Fibroblast of lung (primary cell): ENCODE measurements around the gene EPHA5. TPM values are rescaled to one million over a fixed set of nuclear protein-coding genes. Genes with fewer than 3 reads are reported as not detected.
A peak's percentile ranks its signal among the peaks of the same experiment; 100 is the strongest.

Experiments
- DNase-seq, 2 donors: peaks; one replicate each; pipeline versions ENCODE4 v3.0.0 to v3.0.0-alpha.2; 2010; ENCODE audit warnings: low read depth in 2 of 2
- H2AFZ ChIP-seq: 2 replicates; pipeline ENCODE4 v1.5.1; 2012; ENCODE audit warnings: low read length, control low read depth, inconsistent platforms
- H3K27ac ChIP-seq: 2 replicates; pipeline ENCODE4 v1.5.1; 2011; ENCODE audit warnings: low read length, control low read depth; ENCODE audit not compliant: insufficient read depth
- H3K27me3 ChIP-seq: 2 replicates; pipeline ENCODE4 v1.5.1; 2011; ENCODE audit warnings: mild to moderate bottlenecking, low read length; ENCODE audit not compliant: control insufficient read depth, insufficient read depth
- H3K36me3 ChIP-seq: 2 replicates; pipeline ENCODE4 v1.5.1; 2011; ENCODE audit warnings: low read length; ENCODE audit not compliant: control insufficient read depth, insufficient read depth
- H3K4me1 ChIP-seq: 2 replicates; pipeline ENCODE4 v1.5.1; 2011; ENCODE audit warnings: low read length; ENCODE audit not compliant: control insufficient read depth, insufficient read depth; ENCODE audit errors: extremely low read depth
- H3K4me2 ChIP-seq: 2 replicates; pipeline ENCODE4 v1.5.1; 2011; ENCODE audit warnings: low read length, control low read depth; ENCODE audit not compliant: insufficient read depth; ENCODE audit errors: extremely low read depth
- H3K4me3 ChIP-seq, 4 experiments: fragments of 200-600 bp in 1 of 4; sonication (generic) in 1 of 4; replicated peaks in 1 of 4; 2 replicates each; pipeline ENCODE4 v1.5.1; 2011 to 2016; ENCODE audit warnings: low read length in 4 of 4, low read depth in 3 of 4, mild to moderate bottlenecking in 3 of 4, control low read depth in 2 of 4, inconsistent platforms in 1 of 4, mixed read lengths in 1 of 4; ENCODE audit not compliant: insufficient read depth in 1 of 4; ENCODE audit errors: control extremely low read depth in 1 of 4
- H3K79me2 ChIP-seq: 2 replicates; pipeline ENCODE4 v1.5.1; 2012; ENCODE audit warnings: mild to moderate bottlenecking, low read length, inconsistent platforms; ENCODE audit not compliant: control insufficient read depth, insufficient read depth
- H3K9ac ChIP-seq: 2 replicates; pipeline ENCODE4 v1.5.1; 2011; ENCODE audit warnings: mild to moderate bottlenecking, low read length, control low read depth; ENCODE audit not compliant: insufficient read depth
- H3K9me3 ChIP-seq: 2 replicates; pipeline ENCODE4 v1.5.1; 2012; ENCODE audit warnings: low read depth, low read length; ENCODE audit not compliant: control insufficient read depth, insufficient read depth
- H4K20me1 ChIP-seq: 2 replicates; pipeline ENCODE4 v1.5.1; 2011; ENCODE audit warnings: low read length; ENCODE audit not compliant: control insufficient read depth, insufficient read depth; ENCODE audit errors: extremely low read depth
- EZH2 ChIP-seq: IDR thresholded peaks from 2 replicates; pipeline ENCODE4 v1.5.1; 2012; ENCODE audit warnings: low read length, control low read depth, mild to moderate bottlenecking; ENCODE audit errors: missing control alignments
- polyA plus RNA-seq, 2 donors: library from polyadenylated mRNA; depleted of rRNA in 1 of 2; stranded (reverse) in 1 of 2; unstranded in 1 of 2; fragments of >200 nt; gene quantifications; 2 replicates each; pipeline ENCODE4 v1.2.1, GENCODE V29; 2011 to 2012; ENCODE audit warnings: missing spikeins in 1 of 2
- total RNA-seq: library from RNA; depleted of rRNA; stranded (reverse); fragments of >200 nt; gene quantifications from 2 replicates; pipeline ENCODE4 v1.2.1, GENCODE V29; 2014
- TF ChIP-seq, protein P1 (sequence below), 2 donors: IDR thresholded peaks in 1 of 2; conservative IDR thresholded peaks in 1 of 2; 1 replicate in 1 of 2; 2 replicates in 1 of 2; pipeline ENCODE4 v1.5.1; 2011 to 2012; ENCODE audit warnings: low read length in 2 of 2, control low read depth in 1 of 2, inconsistent platforms in 1 of 2, low read depth in 1 of 2, mild to moderate bottlenecking in 1 of 2

The EPHA5 gene
- total and polyA plus RNA-seq, 2 donors (not counting 1 experiment from before 2014, with no cell fraction given), result under 0.01 to 0.16 TPM

DNA sequence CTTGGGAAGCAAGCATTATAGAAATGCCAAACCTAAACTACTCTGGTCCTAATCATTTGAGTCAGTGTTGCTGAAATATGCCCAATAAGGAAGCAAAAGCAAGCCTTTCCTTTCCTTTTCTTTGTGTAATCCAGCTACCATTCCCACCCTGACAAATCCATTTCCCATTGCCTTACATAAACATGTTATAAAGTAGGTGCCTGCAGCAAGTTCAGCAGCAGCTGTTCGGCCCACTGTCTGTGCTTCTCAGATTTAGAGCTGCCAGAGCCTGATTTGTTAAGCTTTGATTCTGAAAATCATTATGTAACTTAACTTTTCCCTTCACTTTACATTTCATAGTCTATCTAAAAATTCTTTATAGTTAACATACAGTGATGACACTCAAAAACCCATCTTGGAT, 148.6 kb downstream of the EPHA5 start:
- Histone ChIP-seq H3K9me3 (no peaks in the 10 kb centered on the region), H4K20me1 (no peaks in the 10 kb centered on the region), H2AFZ (no peak overlapping the region), H3K4me3 (no peak overlapping the region), H3K9ac (no peak overlapping the region), H3K27ac (no peak overlapping the region), H3K4me2 (no peak overlapping the region), H3K79me2 (no peaks in the 10 kb centered on the region), H3K27me3 (no peaks in the 10 kb centered on the region), H3K4me1 (no peaks in the 10 kb centered on the region), H3K36me3 (no peaks in the 10 kb centered on the region)
- no peak for DNase-seq
- TF ChIP-seq EZH2, result no peak
- TF ChIP-seq, protein P1, sequence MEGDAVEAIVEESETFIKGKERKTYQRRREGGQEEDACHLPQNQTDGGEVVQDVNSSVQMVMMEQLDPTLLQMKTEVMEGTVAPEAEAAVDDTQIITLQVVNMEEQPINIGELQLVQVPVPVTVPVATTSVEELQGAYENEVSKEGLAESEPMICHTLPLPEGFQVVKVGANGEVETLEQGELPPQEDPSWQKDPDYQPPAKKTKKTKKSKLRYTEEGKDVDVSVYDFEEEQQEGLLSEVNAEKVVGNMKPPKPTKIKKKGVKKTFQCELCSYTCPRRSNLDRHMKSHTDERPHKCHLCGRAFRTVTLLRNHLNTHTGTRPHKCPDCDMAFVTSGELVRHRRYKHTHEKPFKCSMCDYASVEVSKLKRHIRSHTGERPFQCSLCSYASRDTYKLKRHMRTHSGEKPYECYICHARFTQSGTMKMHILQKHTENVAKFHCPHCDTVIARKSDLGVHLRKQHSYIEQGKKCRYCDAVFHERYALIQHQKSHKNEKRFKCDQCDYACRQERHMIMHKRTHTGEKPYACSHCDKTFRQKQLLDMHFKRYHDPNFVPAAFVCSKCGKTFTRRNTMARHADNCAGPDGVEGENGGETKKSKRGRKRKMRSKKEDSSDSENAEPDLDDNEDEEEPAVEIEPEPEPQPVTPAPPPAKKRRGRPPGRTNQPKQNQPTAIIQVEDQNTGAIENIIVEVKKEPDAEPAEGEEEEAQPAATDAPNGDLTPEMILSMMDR (conservative IDR thresholded peaks at IDR 0.05 in 1 of 2, IDR thresholded peaks at IDR 0.05 in 1 of 2; ENCODE audit: low read depth in 1 of 2, low read length in 2 of 2), result no peak

DNA sequence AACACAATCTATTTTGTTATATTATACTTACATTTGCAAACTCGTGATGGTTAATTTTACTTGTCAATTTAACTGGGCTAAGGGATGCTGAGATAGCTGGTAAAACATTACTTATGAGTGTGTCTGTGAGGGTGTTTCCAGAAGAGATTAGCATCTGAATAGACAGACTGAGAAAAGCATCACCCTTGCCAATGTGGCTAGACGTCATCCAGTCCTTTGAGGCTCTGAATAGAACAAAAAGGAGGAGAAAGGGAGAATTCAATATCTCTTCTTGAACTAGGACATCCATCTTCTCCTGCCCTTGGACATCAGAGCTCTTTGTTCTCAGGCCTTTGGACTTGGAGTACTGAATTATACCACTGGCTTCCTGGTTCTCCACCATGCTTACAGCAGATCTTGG, 154.6 kb downstream of the EPHA5 start:
- Histone ChIP-seq H3K4me2 (no peak overlapping the region), H3K4me3 (no peak overlapping the region), H2AFZ (no peak overlapping the region), H3K27me3 (no peaks in the 10 kb centered on the region), H4K20me1 (no peaks in the 10 kb centered on the region), H3K79me2 (no peaks in the 10 kb centered on the region), H3K9ac (no peak overlapping the region), H3K36me3 (no peaks in the 10 kb centered on the region), H3K27ac (no peak overlapping the region), H3K9me3 (no peaks in the 10 kb centered on the region), H3K4me1 (no peaks in the 10 kb centered on the region)
- DNase-seq, result peak in 1 of 2 donors; percentile 35
- TF ChIP-seq, protein P1 (conservative IDR thresholded peaks at IDR 0.05 in 1 of 2, IDR thresholded peaks at IDR 0.05 in 1 of 2; ENCODE audit: low read depth in 1 of 2, low read length in 2 of 2), result no peak
- TF ChIP-seq EZH2, result no peak

DNA sequence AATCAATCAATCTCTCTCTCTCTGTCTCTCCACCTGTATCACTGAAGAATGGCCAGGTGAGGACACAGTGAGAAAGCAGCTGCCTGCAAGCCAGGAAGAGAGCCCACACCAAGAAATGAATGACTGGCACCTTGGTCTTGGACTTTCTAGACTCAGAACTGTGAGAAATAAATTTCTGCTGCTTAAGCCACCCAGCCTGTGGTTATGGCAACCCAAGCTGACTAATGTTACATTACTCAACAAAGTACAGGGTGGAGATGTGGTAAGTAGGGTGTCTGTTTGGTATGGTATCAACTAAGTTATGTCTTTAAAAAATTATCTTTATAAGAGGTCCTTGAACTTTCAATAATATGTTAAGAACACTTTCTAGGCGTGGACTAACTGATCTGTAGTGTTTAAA, 159.3 kb downstream of the EPHA5 start:
- Histone ChIP-seq H3K9ac (no peak overlapping the region), H3K4me2 (no peak overlapping the region), H3K79me2 (no peaks in the 10 kb centered on the region), H3K27ac (no peak overlapping the region), H4K20me1 (no peaks in the 10 kb centered on the region), H3K36me3 (no peaks in the 10 kb centered on the region), H3K4me3 (no peak overlapping the region), H3K4me1 (no peaks in the 10 kb centered on the region), H2AFZ (no peak overlapping the region), H3K27me3 (no peaks in the 10 kb centered on the region), H3K9me3 (no peaks in the 10 kb centered on the region)
- TF ChIP-seq, protein P1 (conservative IDR thresholded peaks at IDR 0.05 in 1 of 2, IDR thresholded peaks at IDR 0.05 in 1 of 2; ENCODE audit: low read depth in 1 of 2, low read length in 2 of 2), result no peak
- TF ChIP-seq EZH2, result no peak
- peak in 1 of 2 donors; percentile 90 for DNase-seq
